GM12878 (cell line): ENCODE results near the gene METTL8. TPM values are rescaled to one million over a fixed set of nuclear protein-coding genes. Genes with fewer than 3 reads are reported as not detected.

Experiments used
- ATAC-seq: fragments of 200-7000 bp; cut with Tn5 transposase; 3 replicates; pipeline ENCODE4 v1.9.1; 2020; ENCODE audit warnings: mild to moderate bottlenecking, moderate library complexity
- BruUV-seq: library from RNA; stranded (reverse); fragments of 400-500 nt; replicated peaks from 2 replicates; lab custom pipeline; 2021; lab: Mats Ljungman, UMichigan
- CTCF ChIA-PET: fragments of 300-600 bp; sonication (Branson Sonifier 250); formaldehyde crosslinking; extraction: SDS; loops from one replicate; lab custom pipeline; 2021; ENCODE audit warnings: inconsistent platforms; lab: Yijun Ruan, JAX
- POLR2A ChIA-PET: fragments of 350-600 bp; formaldehyde crosslinking; extraction: SDS; loops from one replicate; lab custom pipeline; 2021; ENCODE audit warnings: inconsistent platforms; lab: Charles Lee
- RAD21 ChIA-PET: fragments of 300-600 bp; sonication (Branson Sonifier 250); formaldehyde crosslinking; loops from one replicate; lab custom pipeline; 2023; ENCODE audit warnings: antibody characterized with exemption; ENCODE audit not compliant: unreplicated experiment; lab: Charles Lee
- SMC1A ChIA-PET: fragments of 300-600 bp; sonication (Branson Sonifier 250); formaldehyde crosslinking; loops from one replicate; lab custom pipeline; 2023; ENCODE audit not compliant: unreplicated experiment, uncharacterized antibody; lab: Charles Lee
- DNase-seq: peaks from one replicate; pipeline ENCODE4 v3.0.0-alpha.2; 2011; ENCODE audit warnings: low read depth, low spot score
- FAIRE-seq: peaks from 3 replicates; lab custom pipeline; 2011; peaks lifted over from hg19 to GRCh38; lab: Jason Lieb, UNC
- H2AFZ ChIP-seq: 2 replicates; pipeline ENCODE4 v1.6.0; 2011; ENCODE audit warnings: low read depth, low read length, control low read depth; ENCODE audit not compliant: control insufficient read depth
- H3K27ac ChIP-seq: 2 replicates; pipeline ENCODE4 v1.5.1; 2011; ENCODE audit warnings: control low read depth; ENCODE audit not compliant: control insufficient read depth, insufficient read depth
- H3K27me3 ChIP-seq, 2 experiments: replicated peaks in 1 of 2; 2 replicates each; pipeline versions ENCODE4 v1.6.0 to v1.6.1; 2011; ENCODE audit warnings: low read length in 1 of 2; ENCODE audit not compliant: control insufficient read depth in 2 of 2, insufficient read depth in 2 of 2
- H3K36me3 ChIP-seq, 2 experiments: 2 replicates each; pipeline ENCODE4 v1.5.1; 2011; ENCODE audit warnings: low read length in 1 of 2; ENCODE audit not compliant: control insufficient read depth in 2 of 2, insufficient read depth in 2 of 2
- H3K4me1 ChIP-seq: 2 replicates; pipeline ENCODE4 v1.6.1; 2011; ENCODE audit warnings: mild to moderate bottlenecking, low read length, moderate library complexity, mixed read lengths; ENCODE audit not compliant: control insufficient read depth, insufficient read depth
- H3K4me2 ChIP-seq: 2 replicates; pipeline ENCODE4 v1.6.0; 2011; ENCODE audit warnings: control low read depth; ENCODE audit not compliant: control insufficient read depth, insufficient read depth
- H3K4me3 ChIP-seq: fragments of 200-600 bp; sonication (generic); 2 replicates; pipeline ENCODE4 v1.5.1; 2016
- H3K79me2 ChIP-seq: 2 replicates; pipeline ENCODE4 v1.6.0; 2011; ENCODE audit warnings: low read length; ENCODE audit not compliant: control insufficient read depth, insufficient read depth
- H3K9ac ChIP-seq: 2 replicates; pipeline ENCODE4 v1.8.0; 2011; ENCODE audit warnings: low read length, control low read depth, mixed read lengths; ENCODE audit not compliant: control insufficient read depth, insufficient read depth
- H3K9me3 ChIP-seq: replicated peaks from 3 replicates; pipeline ENCODE4 v1.5.1; 2011; ENCODE audit warnings: mild to moderate bottlenecking, low read length; ENCODE audit not compliant: control insufficient read depth, insufficient read depth
- H4K20me1 ChIP-seq: 2 replicates; pipeline ENCODE4 v1.6.0; 2011; ENCODE audit not compliant: control insufficient read depth, insufficient read depth
- ATF7 ChIP-seq: fragments of 450-650 bp; IDR thresholded peaks from 2 replicates; pipeline ENCODE4 v1.6.1; 2016; ENCODE audit warnings: low read depth, mild to moderate bottlenecking
- E2F4 ChIP-seq: IDR thresholded peaks from 2 replicates; pipeline ENCODE4 v1.6.1; 2012; ENCODE audit warnings: low read depth, low read length, improper control_type of control experiment
- WGBS: methylation state at CpG from one replicate; pipeline ENCODE4 v1.1.6; 2016; ENCODE audit warnings: low lambda C conversion rate; ENCODE audit not compliant: insufficient replicate concordance, insufficient coverage; ENCODE audit errors: missing lambda C conversion rate; 5-methylcytosine and 5-hydroxymethylcytosine counted together
- in situ Hi-C: fragments of 300-500 bp; cut with MboI; formaldehyde crosslinking; loops from 9 replicates; pipeline ENCODE4 v1.14.3; 2018; ENCODE audit warnings: mixed read lengths
- intact Hi-C: fragments of 100-400 bp; cut with micrococcal nuclease; formaldehyde crosslinking; loops from one replicate; pipeline ENCODE4 v1.14.2; 2022; ENCODE audit not compliant: unreplicated experiment
- polyA plus RNA-seq, 11 experiments: library from polyadenylated mRNA; depleted of rRNA in 4 of 11; unstranded in 6 of 11; stranded (reverse) in 5 of 11; fragments of >200 nt; fragmentation: Nextera tagmentation in 4 of 11; fragmentation: Illumina TruSeq in 1 of 11; extraction: Ambion mirVana in 4 of 11; extraction: Trizol in 1 of 11; gene quantifications; 1 replicate in 1 of 11; 2 replicates in 10 of 11; pipeline versions ENCODE4 v1.2.1 to v1.2.3, GENCODE V29; 2011 to 2016; ENCODE audit warnings: inconsistent platforms in 2 of 11, missing spikeins in 2 of 11, low read depth in 1 of 11
- total RNA-seq, 4 experiments: library from RNA; depleted of rRNA in 3 of 4; stranded (reverse); fragments of >200 nt in 3 of 4; fragmentation: Illumina TruSeq in 1 of 4; extraction: Trizol in 1 of 4; gene quantifications; 2 replicates each; pipeline versions ENCODE4 v1.2.1 to v1.2.3, GENCODE V29; 2013 to 2021

The METTL8 gene
- total and polyA plus RNA-seq, 10 of the 15 experiments (the other 5 are each of a cell fraction or from before 2014, with no cell fraction given): 30.8 to 96.3 (median 51.5) TPM

- TF ChIP-seq ATF7: peak; percentile 82
- no peak for TF ChIP-seq E2F4
- Histone ChIP-seq H3K4me1 (peaks cover 17% of the 10 kb centered on the region), H3K4me2 (peak overlapping the region; percentile 28; the same call in 1 of the 2 replicates), H4K20me1 (no peaks in the 10 kb centered on the region), H3K79me2 (peaks cover 56% of the 10 kb centered on the region), H3K9me3 (peaks cover 31% of the 10 kb centered on the region), H3K27ac (peak overlapping the region; percentile 28; the same call in 1 of the 2 replicates), H2AFZ (no peak overlapping the region), H3K4me3 (no peak overlapping the region), H3K36me3 (peaks cover 0 to 11% of the 10 kb centered on the region in 2 experiments; a peak in 1 of 4 replicates), H3K9ac (no peak overlapping the region), H3K27me3 (no peaks in the 10 kb centered on the region)
- in situ Hi-C loops (no loop called here), intact Hi-C loops (loop anchor here (1.0 kb wide), 1 partner anchor 12 kb away; the partner anchor contains the start of gene METTL8)
- peak; percentile 40 for ATAC-seq
- WGBS: 48% methylated on average over 3 of the region's 3 CpGs
- no TSS peak for BruUV-seq
- DNase-seq: no peak
- ChIA-PET CTCF (interaction anchor here (0.8 to 1.5 kb wide), 6 partner anchors 8 to 334 kb away, joined by 3 to 6 read pairs (median 4); partner anchors contain the start of genes DCAF17 and METTL8), RAD21 (interaction anchor here (0.6 to 5.2 kb wide), 10 partner anchors 11 to 492 kb away, joined by 3 to 21 read pairs (median 3); partner anchors contain the start of genes GORASP2 and METTL8), SMC1A (interaction anchor here (0.6 to 3.0 kb wide), 13 partner anchors 11 to 448 kb away, joined by 3 to 22 read pairs (median 4); no protein-coding TSS in a partner anchor), POLR2A (interaction anchor here (1.0 to 2.8 kb wide), 4 partner anchors 11 to 103 kb away, joined by 3 to 15 read pairs (median 6); partner anchors contain the start of genes DCAF17 and METTL8)
- no peak for FAIRE-seq
These were observed 12.8 kb downstream of the METTL8 start for GRCh38 chr2:171420728-171421563.
